Renal cortex interstitium (tissue), 15 donors: ENCODE data around the gene TJAP1. TPM values are rescaled to one million over a fixed set of nuclear protein-coding genes. Genes with fewer than 3 reads are reported as not detected.
A peak's percentile ranks its signal among the peaks of the same experiment; 100 is the strongest.

ENCODE experiments used
- DNase-seq, 11 donors: peaks; one replicate each; pipeline ENCODE4 v3.0.0-alpha.2; 2013; ENCODE audit warnings: low read depth in 9 of 11, low spot score in 4 of 11; ENCODE audit errors: extremely low read depth in 1 of 11
- long read RNA-seq, 16 experiments: transcript quantifications; one replicate each; lab custom pipeline, GENCODE V29; 2026
- polyA plus RNA-seq, 3 donors: library from polyadenylated mRNA; unstranded; fragments of 120-200 nt; gene quantifications; one replicate each; pipeline ENCODE4 v1.2.1, GENCODE V29; 2013; ENCODE audit not compliant: insufficient read length in 3 of 3

Gene TJAP1, protein sequence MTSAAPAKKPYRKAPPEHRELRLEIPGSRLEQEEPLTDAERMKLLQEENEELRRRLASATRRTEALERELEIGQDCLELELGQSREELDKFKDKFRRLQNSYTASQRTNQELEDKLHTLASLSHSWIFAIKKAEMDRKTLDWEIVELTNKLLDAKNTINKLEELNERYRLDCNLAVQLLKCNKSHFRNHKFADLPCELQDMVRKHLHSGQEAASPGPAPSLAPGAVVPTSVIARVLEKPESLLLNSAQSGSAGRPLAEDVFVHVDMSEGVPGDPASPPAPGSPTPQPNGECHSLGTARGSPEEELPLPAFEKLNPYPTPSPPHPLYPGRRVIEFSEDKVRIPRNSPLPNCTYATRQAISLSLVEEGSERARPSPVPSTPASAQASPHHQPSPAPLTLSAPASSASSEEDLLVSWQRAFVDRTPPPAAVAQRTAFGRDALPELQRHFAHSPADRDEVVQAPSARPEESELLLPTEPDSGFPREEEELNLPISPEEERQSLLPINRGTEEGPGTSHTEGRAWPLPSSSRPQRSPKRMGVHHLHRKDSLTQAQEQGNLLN
- 10 to 100 TPM; 36.0 to 46.3 (median 39.8) TPM for polyA plus RNA-seq
- long read RNA-seq, donor 1, partial matches to known transcripts = 21 of 21 reads
- long read RNA-seq, donor 1, other reads (novel, unspliced or antisense) = 0 of 21 reads
- long read RNA-seq, donor 2, partial matches to known transcripts = 0 of 1 reads
- long read RNA-seq, donor 2, other reads (novel, unspliced or antisense) = 0 of 1 reads
- long read RNA-seq, donor 3, partial matches to known transcripts = 10 of 13 reads
- long read RNA-seq, donor 3, other reads (novel, unspliced or antisense) = 0 of 13 reads
- long read RNA-seq, donor 4 = 0 reads
- long read RNA-seq, donor 5 = 0 reads
- long read RNA-seq, donor 6, partial matches to known transcripts = 0 of 1 reads
- long read RNA-seq, donor 6, other reads (novel, unspliced or antisense) = 0 of 1 reads
- long read RNA-seq, donor 7, partial matches to known transcripts = 52 of 55 reads
- long read RNA-seq, donor 7, other reads (novel, unspliced or antisense) = 0 of 55 reads
- long read RNA-seq, donor 8 = 0 reads
- long read RNA-seq, donor 9, partial matches to known transcripts = 14 of 14 reads
- long read RNA-seq, donor 9, other reads (novel, unspliced or antisense) = 0 of 14 reads
- long read RNA-seq, donor 10, partial matches to known transcripts = 0 of 3 reads
- long read RNA-seq, donor 10, other reads (novel, unspliced or antisense) = 0 of 3 reads
- long read RNA-seq, donor 11 = 0 reads
- long read RNA-seq, donor 12 = 0 reads
- long read RNA-seq, donor 13 = 0 reads
- long read RNA-seq, donor 14, partial matches to known transcripts = 0 of 1 reads
- long read RNA-seq, donor 14, other reads (novel, unspliced or antisense) = 0 of 1 reads
- long read RNA-seq, donor 15, partial matches to known transcripts = 5 of 5 reads
- long read RNA-seq, donor 15, other reads (novel, unspliced or antisense) = 0 of 5 reads
- long read RNA-seq, donor 16, partial matches to known transcripts = 0 of 7 reads
- long read RNA-seq, donor 16, other reads (novel, unspliced or antisense) = 0 of 7 reads

DNA sequence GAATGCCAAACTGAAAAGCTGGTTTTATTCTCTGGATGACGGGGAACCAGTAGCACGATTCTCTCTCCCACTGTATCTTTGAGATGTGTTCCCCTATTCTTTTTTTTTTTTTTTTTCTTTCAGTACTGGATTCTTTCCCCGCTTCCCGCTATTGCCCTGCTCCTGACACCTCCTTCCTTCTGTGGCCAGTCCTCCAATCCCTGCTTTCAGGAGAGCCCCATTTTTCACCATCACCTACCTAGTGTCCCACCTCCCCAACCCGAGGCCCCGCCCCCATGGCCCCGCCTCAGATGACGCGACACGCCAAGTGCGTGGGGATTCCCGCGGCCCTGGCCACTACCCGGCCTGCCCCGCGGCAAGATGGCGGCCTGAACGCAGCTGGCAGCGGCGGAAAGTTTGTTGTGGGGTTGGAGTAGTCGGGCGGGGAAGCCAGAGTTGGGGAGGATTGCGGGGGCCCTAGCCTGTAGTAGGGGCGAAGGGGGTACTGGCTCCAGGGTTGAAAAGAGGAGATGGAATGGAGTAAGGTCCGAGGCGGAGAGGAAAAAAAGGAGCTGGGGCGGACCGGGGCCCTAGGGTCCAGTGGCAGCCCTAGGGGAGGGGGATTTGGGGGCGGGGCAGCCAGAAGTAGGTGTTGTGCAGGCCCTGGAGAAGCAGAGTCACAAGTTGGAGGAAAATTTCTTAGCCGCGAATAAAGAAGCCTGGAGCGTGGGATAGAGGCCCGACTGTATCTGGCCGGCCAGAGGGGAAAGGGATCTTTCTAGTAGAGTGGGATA is at the start of gene TJAP1:
TSS of gene TJAP1 (plus strand) at position 336 of the 773 bp plus-strand sequence. CDS start 21,432 bp downstream, outside the sequence.
- peak; percentile 66 to 94 (median 85) for DNase-seq

DNA sequence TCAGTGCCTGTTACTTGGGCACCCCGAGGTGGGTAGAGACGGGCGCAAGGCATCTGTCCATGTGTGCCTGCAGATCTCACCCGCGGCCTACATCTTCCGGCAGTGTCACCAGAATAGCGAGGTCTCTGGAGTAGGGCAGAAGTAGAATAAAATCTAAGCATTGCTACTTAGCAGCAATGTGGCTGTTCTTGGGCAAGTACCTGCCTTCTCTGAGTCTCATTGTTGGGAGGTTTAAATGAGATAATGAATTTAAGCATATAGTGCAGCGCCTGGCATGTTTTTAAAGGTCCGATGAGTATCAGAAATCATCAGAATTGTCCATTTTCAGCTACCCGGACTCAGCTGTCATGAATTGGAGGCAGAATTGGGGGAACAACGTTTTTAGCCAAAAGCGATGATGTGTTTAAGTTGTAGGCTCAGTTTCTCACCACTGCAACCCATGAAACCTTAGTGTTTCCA is 49.2 kb upstream of the TJAP1 start:
- no peak for DNase-seq

DNA sequence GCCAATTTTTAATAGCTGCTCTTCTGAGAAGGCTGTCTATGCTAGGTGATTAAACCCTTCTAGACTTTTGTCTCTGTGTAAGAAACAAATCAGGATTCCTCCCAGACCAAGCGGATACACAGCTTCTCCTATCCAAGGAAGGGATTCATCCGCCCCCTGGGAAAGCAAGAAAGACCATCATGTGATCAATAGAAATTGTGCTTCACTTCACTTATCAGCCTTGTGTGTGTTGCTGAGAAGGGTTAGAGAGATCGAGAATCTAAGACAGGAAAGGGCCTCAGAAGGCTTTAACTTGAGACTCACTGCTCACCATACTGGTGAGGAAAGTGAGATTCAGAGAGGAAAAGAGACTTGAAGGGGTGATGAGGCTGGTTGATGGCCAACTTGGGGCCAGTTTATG is 48.5 kb upstream of the TJAP1 start:
- DNase-seq = no peak

DNA sequence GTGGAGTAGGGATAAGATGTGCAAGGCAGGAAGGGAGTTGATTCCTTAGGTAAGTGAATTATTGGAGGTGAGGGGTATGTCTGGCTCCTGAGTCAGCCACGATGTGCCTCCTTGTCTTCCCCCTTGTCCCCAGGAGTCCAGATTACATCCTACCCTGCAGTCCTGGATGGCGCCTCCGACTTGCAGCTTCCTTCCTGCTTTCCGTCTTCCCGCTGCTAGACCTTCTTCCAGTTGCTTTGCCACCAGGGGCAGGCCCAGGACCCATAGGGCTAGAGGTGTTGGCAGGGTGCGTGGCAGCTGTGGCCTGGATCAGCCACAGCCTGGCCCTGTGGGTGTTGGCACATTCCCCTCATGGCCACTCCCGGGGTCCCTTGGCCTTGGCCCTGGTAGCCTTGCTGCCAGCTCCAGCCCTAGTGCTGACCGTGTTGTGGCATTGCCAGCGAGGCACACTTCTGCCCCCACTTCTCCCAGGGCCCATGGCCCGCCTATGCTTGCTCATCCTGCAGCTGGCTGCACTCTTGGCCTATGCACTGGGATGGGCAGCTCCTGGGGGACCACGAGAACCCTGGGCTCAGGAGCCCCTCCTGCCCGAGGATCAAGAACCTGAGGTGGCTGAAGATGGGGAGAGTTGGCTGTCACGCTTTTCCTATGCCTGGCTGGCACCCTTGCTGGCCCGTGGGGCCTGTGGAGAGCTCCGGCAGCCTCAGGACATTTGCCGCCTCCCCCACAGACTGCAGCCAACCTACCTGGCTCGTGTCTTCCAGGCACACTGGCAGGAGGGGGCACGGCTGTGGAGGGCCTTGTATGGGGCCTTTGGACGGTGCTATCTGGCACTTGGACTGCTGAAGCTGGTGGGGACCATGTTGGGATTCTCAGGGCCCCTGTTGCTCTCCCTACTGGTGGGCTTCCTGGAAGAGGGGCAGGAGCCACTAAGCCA is 45.1 kb upstream of the TJAP1 start:
- DNase-seq = no peak

DNA sequence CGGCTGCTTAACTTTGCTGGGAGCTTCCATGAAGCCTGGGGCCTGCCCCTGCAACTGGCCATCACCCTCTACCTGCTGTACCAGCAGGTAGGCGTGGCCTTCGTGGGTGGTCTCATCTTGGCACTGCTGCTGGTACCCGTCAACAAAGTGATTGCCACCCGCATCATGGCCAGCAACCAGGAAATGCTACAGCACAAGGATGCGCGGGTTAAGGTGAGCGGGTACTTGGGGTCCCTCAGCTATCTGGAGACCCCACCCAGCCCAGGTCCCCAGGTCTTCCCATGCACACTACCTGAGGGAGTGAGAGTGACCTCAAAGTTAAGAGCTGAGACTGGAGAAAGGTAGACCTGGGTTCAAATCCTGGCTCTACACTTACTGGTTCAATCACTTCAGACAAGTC is 44.2 kb upstream of the TJAP1 start:
- no peak for DNase-seq

DNA sequence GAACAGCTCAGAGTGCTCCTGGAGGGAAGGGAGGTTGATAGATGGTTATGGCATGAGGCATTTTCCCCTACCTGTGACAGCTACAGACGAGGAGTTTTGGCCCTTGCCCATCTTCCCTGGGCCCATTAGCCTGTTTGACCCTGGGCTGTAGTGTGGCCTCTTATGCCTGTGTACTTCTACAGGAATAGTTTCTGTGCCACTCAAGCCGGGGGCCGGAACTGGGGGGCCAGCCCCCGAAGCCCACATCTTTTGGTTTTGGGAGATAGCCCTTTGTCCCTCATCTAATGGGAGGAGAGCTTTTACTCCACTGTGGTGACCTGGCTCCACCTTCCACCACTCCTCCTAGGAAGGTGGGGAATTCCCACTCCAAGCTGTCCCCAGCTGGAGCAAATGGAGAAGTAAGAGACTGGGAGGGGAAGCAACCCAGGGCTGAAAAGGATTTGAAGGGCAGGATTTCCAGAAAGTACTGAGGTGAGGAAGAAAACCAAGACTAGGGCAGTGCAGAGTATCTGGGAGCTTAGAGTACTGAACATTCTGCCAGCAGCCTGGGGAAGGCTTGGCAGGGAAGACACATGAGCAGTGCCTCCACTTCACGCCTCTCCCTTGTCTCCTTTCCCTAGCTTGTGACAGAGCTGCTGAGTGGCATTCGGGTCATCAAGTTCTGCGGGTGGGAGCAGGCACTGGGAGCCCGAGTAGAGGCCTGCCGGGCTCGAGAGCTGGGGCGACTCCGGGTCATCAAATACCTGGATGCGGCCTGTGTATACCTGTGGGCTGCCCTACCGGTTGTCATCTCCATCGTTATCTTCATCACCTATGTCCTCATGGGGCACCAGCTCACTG is 43.1 kb upstream of the TJAP1 start:
- no peak for DNase-seq

DNA sequence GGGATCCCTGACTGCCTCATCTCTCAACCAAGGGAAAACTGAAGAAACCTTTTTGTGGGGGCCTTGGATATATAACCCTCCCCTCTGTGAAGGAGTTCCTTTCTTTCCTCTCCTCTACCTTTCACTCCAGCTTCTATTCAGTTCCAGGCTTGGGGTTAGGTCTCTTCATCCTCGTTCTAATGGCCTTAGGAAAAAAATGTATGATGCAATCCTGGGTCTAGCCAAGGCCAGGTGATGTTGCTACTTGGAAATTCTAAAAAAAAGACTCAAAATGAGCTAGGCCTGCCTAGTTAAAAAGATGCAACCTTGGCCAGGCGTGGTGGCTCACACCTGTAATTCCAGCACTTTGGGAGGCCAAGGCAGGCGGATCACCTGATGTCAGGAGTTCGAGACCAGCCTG is 42.4 kb upstream of the TJAP1 start:
- no peak for DNase-seq

DNA sequence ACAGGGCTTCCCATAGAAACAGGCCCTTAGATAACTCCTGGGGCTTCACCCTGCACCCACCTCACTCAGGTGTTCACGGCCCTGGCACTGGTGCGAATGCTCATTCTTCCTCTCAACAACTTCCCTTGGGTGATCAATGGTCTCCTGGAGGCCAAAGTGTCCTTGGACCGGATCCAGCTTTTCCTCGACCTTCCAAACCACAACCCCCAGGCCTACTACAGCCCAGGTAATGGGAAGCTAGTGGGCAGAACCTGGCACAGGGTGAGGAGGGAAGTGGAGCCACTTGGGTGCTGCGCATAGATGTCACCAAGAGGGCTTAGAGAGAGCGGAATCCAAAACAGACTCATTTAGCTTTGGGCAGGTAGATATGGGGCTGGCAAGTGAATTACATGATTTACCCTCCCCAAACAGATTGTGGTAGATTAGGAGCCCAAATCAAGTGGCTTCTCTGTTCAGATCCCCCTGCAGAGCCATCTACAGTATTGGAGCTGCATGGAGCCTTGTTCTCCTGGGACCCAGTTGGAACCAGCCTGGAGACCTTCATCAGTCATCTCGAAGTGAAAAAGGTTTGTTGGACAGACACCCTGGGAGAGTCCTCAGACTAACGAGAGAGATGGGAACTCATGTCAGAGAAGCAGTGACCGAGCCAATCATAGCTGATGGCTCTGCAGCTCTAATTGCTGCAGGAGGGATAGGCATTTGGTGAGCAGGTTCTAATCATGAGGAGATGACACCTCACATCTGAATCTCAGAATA is 41.5 kb upstream of the TJAP1 start:
- no peak for DNase-seq

DNA sequence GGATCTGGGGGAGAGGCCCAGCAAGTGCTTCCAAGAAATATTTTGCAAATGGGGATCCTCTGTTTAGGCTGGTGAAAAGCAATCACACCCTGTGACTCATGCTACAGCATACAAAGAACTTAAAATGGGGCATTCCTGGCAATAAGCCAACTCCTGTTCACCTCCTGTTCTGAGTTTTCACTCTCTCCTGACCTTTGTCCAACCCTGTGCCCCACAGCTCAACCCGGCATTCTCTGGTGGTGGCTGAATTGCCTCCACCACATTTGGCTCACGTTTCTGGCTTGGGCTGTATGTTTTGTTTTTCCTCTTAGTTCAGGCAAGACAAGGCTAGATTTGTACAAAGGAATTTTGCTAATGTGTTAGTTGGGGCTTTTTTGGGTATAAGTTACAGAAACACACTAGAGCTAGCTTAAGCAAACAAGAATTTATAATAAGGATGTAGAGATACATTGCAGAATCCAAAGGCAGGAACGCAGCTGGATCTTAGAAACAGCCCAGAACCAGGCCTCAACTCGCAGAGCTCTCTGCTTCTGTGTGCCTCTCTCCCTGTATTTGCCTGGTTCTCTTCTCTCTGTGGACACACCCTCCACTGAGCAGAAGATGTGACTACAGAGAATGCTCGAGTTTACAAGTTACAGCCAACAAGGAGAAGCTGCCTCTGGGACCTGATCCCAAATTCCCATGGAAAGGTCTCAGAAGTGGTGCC is 40.6 kb upstream of the TJAP1 start:
- DNase-seq = peak in 5 of 11 donors; percentile 16 to 55 (median 44)

DNA sequence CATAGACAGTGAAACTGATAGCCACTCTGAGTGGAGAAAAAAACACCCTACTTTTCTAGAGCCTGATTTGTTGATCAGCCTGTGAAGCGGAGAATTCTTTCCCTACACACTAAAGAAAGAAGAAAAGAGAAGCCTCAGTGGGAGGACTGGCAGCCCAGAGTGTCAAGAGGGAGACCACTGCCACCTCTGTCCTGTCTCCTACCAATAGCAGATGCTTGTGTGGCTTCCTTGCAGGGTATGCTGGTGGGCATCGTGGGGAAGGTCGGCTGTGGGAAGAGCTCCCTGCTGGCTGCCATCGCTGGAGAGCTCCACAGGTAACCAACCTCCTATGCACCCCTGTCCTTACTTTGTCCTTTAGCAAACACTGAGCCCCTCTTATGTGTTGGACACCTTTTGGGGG is 39.7 kb upstream of the TJAP1 start:
- DNase-seq = no peak

DNA sequence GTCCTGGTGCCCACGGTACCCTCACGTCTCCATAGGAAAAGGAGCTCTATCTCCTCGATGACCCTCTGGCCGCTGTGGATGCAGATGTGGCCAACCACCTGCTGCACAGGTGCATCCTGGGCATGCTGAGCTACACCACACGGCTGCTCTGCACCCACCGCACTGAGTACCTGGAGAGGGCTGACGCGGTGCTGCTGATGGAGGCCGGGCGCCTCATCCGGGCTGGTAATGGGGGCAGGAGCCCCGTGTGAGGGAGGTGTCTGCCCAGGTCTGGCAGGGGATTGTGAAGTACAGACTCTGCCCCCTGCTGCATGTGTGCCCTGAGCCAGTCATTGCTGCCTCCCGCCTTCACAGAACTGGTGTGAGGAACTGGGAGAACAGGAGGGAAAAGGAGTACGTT is 34.4 kb upstream of the TJAP1 start:
- DNase-seq = no peak

DNA sequence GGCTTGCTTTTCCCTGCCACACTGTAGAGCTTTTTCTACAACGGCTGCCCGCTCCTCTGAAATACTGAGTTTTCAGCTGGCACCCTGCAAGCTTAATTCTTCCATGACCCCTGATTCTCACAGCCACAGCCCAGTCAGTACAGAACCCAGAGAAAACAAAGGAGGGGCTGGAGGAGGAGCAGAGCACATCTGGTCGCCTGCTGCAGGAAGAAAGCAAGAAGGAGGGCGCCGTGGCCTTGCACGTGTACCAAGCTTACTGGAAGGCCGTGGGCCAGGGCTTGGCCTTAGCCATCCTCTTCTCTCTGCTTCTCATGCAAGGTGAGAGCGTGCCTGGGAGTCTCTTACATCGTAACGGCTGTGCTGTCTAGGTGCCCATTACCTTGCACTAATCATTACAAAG is 33.3 kb upstream of the TJAP1 start:
- DNase-seq = no peak

DNA sequence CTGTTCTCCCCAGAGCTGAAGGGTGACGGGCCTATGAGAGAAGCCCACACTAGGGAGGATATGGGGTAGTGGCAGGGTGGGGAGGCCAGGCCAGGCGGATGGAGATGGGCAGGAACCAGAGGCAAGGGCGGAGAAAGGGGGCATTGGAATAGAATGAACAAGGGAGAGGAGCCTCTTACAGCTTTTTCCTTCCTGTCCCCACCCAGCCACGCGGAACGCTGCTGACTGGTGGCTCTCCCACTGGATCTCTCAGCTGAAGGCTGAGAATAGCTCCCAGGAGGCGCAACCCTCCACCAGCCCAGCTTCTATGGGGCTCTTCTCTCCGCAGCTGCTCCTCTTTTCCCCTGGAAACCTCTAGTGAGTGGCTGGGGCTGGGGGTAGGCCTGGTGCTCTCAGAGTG is 32.8 kb upstream of the TJAP1 start:
- no peak for DNase-seq

DNA sequence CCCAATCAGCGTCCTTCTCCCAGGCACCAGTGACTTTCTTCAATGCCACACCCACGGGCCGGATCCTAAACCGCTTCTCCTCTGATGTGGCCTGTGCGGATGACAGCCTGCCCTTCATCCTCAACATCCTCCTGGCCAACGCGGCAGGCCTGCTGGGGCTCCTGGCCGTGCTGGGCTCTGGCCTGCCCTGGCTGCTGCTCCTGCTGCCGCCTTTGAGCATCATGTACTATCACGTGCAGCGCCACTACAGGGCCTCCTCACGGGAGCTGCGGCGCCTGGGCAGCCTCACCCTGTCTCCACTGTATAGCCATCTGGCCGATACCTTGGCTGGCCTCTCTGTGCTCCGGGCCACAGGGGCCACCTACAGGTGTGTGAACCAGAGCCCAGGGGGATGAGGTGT is 31.8 kb upstream of the TJAP1 start:
- DNase-seq = no peak

DNA sequence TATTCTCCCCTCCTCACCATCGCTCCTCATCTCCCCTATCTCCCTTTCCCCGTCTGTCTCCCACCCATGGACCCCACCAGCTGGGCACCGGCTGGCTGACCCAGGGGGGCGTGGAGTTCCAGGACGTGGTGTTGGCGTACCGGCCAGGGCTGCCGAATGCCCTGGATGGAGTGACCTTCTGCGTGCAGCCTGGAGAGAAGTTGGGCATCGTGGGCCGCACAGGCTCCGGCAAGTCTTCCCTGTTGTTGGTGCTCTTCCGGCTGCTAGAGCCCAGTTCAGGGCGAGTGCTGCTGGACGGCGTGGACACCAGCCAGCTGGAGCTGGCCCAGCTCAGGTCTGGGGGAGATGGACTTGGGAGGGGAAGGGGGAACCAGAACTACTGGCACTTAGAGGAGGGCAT is 29.8 kb upstream of the TJAP1 start:
- DNase-seq = no peak
